HG02943 (cell line): ENCODE results near the gene HUS1B.
"Not testable (repeated sequence)": the region's sequence is repeated elsewhere in the genome, so short reads cannot be mapped to it uniquely, and the experiment has no call there.

ENCODE experiments used
- ATAC-seq: cut with Tn5 transposase; IDR thresholded peaks from one replicate; pipeline ENCODE4 v1.9.1; 2021; ENCODE audit warnings: mild to moderate bottlenecking, low read depth, moderate library complexity; ENCODE audit not compliant: unreplicated experiment

HUS1B gene

DNA sequence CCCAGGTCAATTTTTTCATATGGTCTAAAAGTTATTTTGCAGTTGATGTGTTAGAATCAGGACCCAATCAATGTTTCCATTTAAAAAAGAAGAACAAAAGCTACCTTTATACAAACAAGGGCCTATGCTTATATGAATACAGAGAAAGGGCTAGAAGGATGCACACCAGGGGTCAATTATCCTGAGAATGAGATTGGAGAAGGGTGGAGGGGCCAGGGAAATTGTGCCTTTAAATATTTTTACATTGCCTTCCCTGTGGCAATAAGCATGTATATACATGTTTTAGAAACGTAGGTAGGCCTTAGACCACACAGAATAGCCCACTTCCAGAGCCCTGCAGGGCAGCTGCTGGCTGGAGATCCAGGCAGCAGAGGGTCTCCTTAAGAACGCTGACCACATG, 23.4 kb upstream of the HUS1B start:
- no peak for ATAC-seq

DNA sequence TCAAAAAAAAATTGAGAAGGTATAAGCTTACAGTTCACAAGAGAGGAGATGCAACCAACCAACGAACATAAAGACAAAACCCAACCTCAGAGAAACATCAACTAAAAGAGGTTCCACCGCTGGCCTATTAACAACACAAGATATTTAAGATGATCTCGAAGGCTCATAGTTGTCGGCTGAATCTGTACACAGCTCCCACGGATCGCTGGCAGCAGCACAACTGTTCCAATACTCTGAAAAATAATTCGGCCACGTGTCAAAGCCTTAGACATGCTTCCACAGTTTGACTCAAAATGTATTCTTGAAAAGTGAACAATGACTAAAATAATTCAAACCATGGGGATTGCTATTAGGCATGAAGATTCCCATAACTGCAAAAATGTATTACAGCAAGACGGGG, 22.4 kb upstream of the HUS1B start:
- ATAC-seq: no peak

DNA sequence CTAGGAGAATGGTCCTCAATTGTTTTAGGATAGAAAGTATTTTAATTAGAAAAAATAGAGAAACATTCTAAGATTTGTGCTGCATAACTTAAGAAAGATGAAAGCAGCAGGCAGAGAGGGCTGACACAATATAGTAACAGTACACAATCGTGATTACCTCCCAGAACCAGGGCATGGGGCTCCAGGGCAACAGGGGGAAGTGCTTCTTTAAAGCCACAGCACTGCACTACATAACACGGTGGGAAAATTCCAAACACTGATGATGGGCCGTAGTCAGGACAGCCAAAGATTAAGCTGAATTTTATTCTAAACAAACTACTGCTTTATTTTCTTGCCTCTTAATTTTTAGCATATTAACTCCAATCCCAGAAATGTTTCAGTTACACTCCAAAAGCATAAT, 21.6 kb upstream of the HUS1B start:
- no peak for ATAC-seq

DNA sequence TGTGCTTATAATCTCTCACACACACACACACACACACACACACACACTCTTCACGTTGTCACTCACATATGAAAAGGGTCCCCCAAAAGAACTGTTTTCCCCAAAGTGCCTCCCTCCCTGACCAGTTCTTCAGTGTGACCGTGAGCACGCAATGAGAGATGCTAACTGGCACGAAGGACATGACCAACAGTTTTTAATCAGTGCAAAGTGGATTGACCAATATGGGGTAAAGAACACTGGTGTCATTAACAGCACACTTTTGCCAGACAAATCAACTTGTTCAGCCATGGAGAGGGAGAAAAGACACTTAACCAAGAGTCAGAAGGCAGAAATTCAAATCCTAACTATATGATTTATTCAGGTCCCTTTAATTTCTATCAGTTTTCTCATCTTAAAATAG, 21.0 kb upstream of the HUS1B start:
- ATAC-seq: no peak

DNA sequence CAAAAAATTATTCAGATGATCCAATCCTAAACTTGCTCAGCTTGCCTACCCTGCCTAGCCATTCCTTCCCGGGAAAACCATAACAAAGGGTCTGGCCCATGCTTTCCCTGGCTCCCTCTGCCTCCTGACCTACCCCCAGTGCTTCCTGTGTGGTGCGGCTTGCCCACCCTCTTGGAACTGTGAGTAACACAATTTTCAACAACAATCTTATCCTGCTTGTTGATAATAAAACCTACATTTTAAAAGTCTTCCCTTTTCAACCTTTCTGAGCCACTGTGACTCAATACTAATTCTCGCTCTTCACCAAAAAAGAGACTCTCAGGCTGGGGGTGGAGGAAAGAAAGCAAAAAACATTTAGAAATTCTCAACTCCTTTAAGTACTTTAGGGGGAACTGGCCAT, 18.1 kb upstream of the HUS1B start:
- ATAC-seq: no peak

DNA sequence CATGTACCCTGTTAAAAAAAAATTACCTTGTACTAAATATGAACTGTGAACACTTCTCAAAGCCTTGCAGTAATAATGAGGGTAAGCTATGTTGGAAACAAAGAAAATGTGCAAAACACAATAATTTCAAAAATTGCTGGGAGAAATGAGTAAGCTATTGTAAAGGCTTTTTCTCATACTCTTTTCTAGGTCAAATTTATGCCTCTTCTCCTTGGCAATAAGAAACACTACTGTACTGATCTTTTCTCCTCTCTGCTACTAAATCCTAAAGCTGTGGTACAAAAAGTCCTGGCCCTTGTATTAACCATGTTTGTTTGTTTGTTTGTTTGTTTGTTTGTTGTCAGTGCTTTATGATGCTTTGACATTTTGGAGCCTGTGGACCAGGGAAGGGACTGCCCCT, 17.5 kb upstream of the HUS1B start:
- no peak for ATAC-seq

DNA sequence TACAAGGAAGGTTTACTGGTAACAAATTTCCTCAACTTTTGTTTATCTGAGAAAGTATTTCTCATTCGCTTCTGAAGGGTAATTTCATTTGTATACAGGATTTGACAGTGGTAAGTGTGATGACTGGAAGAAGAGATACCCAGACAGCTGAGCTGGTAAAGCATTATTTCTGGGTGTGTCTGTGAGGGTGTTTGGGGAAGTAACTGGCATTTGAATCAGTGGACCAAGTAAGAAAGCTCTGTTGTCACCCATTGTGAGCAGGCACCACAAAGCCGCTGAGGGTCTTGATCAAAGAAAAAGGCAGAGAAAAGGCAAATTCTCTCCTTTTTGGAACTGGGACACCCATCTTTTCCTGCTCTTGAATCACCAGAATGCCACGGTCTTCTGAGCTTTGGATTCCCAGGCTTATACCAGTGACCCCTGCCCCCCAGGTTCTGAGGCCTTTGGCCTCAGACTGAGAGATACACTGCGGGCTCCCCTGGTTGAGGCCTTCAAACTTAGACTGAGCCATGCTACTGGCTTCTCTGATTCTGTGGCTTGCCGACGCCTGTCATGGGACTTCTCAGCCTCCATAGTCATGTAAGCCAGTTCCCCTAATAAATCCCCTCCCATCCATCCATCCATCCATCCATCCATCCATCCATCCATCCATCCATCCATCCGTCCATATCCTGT, 10.5 kb upstream of the HUS1B start:
- no peak for ATAC-seq

DNA sequence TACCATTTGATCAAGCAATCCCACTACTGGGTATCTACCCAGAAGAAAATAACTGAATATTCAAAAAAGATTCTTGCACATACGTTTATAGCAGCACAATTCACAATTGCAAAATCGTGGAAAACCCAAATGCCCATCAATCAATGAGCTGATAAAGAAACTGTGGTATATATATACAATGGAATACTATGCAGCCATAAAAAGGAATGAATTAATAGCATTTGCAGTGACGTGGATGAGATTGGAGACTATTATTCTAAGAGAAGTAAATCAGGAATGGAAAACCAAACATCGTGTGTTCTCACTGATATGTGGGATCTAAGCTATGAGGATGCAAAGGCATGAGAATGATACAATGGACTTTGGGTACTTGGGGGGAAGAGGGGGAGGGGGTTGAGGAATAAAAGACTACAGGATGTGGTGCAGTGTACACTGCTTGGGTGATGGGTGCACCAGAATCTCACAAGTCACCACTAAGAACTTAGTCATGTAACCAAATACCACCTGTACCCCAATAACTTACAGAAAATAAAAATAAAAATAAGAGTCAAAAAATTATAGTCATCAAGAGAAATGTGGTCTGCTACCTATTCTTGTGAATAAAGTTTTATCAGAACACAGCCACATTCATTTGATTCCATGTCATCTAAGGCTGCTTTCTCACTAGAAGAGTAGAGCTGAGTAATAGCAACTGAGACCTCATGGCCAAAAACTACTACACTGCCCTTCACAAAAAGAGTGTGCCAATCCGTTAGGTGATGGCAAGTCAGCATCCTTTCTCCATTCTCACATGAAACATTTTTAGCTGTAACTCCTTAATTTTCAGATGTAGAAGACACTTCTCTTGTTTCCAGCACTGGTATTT, 8.7 kb upstream of the HUS1B start:
- no peak for ATAC-seq

DNA sequence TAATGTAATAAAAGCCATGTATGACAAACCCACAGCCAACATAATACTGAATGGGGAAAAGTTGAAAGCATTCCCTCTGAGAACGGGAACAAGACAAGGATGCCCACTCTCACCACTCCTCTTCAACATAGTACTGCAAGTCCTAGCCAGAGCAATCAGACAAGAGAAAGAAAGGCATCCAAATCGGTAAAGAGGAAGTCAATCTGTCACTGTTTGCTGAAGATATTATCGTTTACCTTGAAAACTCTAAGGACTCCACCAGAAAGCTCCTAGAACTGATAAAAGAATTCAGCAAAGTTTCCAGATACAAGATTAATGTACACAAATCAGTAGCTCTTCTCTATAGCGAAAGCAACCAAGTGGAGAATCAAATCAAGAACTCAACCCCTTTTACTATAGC, 6.9 kb upstream of the HUS1B start:
- ATAC-seq: not testable (repeated sequence)

DNA sequence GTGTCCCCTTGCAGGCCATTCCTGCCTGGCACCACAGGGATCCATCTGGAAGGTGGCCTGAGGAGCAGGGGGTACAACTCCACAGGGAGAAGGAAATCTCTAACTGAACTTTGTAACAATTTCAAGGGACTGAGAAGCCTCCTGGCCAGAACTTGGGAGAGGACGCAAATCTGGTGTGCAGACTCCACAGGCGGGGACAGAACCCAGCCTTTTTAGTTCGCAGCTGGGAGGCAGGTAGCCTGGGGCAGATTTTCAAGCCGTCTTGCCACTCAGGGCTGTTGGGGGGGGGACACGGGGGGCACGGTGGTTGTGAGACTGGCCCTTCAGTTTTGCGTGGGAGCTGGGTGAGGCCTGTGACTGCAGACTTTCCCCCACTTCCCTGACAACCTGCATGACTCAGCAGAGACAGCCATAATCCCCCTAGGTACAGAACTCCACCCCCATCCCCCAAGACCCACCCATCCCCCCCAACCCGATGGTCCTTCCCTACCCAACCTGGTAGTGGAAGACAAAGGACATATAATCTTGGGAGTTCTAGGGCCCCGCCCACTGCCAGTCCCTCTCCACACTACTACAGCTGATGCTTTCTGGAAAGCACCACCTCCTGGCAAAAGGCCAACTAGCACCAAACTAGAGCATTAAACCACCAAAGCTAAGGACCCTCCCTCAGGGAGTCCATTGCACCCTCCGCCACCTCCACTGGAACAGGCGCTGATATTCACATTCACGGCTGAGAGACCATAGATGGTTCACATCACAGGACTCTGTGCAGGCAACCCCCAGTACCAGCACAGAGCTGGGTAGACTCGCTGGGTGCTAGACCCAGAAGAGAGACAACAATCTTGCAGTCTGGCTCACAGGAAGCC, 3.0 kb upstream of the HUS1B start:
- no peak for ATAC-seq

DNA sequence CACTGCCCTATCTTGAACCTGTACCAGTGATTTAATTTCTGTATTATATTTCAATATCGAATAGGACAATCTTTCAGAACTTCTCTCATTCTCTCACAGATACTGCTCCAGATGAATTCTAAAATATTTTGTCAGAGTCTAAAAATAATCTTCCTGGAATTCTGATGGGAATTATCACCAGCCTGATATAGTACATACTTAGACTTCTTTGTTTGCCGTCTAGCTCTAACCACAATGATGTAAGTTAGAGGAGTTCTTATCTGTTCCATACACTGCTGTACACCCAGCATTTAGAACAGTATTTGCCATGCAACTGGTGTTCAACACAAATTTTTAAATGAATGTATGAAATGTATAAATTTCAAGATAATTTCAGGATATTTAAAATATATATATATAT, 1.3 kb upstream of the HUS1B start:
- no peak for ATAC-seq

DNA sequence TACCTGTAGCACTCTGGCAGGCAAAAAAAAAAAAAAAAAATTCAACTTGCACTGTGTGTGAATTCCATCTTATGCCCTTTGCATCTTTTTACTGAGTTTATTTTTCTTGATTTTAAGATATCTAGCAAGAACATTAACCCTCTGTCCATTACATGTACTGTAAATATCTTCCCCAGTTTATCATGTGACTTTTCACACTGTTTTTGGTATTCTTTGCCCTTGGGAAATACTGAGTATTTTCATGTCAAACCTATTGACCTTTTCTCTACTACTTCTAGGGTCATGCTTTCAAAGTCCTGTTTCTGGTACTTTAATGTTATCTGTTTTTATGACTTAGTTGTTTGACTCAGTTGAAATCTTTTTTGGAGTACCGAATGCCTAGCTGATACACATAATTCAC, 843 bp upstream of the HUS1B start:
- no peak for ATAC-seq

DNA sequence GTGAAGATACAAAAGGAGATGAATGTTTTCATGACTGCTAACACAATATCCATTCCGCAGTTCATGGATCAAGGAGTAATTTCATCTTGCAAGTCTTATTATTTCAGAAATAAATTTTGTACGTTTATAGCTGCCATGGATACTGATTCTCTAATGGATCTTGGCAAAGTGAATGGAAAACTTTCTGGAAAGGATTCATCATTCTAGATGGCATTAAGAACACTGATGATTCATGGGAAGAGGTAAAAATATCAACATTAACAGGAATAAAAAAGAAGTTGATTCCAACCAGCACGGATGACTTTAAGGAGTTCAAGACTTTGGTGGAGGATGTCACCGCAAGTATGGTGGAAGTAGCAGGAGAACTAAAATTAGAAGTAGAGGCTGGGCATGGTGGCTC, 2.8 kb downstream of the HUS1B start:
- ATAC-seq: no peak

DNA sequence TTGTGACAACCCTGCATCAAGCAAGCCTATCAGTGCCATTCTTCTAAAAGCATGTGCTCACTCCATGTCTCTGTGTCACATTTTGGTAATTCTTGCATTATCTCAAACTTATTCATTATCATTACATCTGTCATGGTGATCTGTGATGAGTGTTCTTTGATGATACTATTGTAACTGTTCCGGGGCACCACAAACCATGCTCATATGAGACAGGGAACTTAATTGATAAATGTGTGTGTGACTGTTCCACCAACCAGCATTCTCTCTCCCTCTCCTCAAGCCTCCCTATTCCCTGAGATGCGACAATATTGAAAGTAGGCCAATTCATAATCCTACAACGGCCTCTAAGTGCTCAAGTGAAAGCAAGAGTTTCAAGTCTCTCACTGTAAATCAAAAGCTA, 4.0 kb downstream of the HUS1B start:
- no peak for ATAC-seq

DNA sequence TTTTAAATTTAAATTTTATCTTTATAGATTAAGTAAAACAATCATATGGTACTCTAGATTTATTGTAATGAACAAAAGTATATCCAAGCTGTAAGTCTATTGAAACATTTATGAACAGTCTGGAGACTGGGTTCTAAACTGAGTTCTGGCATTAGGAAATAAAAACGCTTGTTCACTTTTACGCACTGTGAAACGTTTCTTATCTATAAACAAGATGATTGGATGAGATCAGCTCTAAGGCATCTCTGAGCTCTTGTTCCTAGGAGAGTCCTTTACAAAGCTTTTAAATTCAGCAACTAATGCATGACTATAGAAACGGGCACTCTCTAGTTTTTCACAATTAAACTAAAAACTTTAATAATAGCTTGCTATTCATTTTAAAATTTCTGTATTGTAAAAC, 6.8 kb downstream of the HUS1B start:
- ATAC-seq: no peak

DNA sequence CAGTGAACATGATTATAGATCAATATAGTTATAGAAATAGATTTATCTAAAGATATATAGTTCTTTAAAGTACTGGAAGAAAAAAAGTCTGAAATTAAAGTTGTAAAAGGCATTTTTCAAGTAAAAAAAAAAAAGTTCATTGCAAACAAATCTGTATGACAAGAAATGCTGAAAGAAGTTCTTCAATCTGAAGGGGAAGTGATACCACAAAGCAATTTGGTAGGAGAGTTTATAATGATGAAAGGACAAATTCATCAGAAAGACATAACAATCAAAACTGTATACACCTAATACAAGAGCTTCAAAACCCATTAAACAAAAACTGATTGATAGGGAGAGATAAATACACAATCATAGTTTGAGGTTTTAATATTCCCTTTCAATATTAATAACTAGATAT, 14.1 kb downstream of the HUS1B start:
- no peak for ATAC-seq

DNA sequence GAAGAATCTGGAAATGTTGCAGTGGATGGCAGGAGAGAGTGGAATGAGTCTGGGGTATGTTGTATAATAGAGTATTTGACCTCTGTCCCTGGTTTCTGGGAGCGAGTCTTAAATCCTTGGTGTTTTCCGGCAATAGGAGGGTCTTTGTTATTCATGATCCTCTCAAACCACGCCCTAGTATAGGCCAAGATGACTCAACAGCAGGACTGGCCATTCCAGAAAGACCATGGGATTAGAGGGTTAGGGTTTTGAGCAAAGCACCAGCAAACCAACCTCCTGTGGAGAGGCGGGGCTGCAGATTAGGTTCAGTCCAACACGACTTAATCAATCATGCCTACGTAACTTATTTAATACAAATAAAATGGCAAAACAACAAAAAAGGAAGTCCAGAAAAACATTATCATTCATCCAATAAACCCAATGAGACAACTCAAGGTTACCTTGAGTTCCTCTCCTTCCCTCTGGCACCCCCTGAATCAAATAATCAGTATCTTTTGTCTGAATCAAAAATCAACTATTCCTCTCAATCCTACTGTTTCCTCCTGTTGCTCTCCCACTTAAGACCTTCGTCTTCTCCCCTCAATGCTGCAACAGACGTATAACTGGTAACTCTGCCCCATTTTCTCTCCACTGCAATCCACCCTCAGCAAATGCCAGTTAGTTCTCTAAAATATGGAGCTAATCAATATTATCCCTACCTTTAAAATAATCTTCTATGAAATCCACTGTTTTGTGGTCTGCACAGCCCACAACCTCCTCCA, 15.5 kb downstream of the HUS1B start:
- ATAC-seq: no peak

DNA sequence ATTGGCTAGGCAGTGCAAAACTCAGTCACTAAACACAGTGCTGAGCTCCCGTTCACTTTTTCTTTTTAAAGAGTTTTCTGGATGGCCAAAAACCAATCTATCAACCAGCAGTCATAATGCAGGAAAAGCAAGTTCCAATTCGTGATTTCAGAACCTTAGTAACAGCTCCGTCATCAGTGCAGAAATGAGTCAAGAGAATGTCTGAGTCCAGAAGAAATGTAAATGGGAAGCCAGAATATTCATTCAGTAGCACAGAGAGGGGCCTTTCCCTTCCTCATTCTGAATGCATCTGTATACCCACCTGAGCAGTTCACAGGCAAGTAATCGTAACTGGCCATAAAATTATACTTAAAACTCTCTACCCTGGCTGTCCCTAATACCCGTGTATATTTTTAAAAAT, 20.4 kb downstream of the HUS1B start:
- ATAC-seq: no peak

DNA sequence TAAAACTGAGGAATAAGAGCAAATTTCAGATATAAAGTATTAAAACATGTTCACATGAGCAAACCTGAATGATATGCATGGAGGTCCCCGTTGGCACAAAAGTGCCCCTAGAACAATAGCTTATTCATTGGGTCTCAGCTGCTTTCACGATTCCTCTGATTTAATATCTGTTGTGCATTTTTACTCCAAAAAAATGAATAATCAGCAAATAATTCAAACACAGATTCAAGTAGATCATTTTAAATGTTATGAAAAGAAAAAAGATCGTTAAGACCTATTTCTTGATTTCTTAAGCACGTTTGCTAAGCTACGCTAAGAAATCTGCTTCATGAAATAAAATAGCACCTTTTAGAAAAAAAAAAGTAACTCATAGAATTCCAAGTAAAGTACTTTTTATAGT, 21.7 kb downstream of the HUS1B start:
- ATAC-seq: no peak

DNA sequence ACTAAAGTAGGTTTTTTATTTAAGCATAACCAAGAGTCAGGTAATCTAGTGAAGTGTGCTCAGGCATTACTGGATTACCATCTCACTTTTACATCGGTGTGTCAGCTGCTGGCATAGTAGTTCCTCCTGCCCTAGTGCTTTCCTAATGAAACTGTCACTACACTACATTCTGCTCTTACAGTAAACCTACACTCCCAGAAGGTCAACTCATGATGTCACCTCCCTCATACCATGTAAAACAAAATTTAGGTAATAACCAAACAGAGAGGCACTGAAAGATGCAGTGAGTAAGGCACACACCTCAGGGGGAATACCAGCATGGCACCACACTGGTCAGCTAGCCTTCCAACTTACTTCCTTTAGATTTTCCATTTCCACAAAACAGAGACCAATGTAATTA, 23.3 kb downstream of the HUS1B start:
- no peak for ATAC-seq

DNA sequence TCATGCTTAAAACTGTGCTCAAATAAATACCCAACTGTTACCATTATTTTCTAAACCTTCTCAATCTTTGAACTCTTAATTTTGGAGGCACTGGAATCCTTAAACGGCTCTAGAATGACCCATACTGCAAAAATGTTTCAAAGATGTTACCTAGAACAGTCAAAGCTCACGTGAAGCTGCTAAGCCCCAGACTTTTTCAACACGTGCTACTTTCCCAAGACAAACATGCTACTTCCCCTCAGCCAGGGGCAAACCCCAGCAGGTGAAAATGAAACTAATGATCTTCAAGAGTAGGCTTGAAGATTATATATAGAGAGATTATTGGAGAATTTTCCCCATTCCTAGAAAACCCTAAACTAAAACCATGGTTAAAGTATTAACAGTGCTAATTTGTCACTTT, 28.1 kb downstream of the HUS1B start:
- no peak for ATAC-seq
